Stimulated activated CD4-positive, alpha-beta T cell treated with anti-CD3 and anti-CD28 coated beads, Interleukin-4, amount 100 ng/mL, for 24 hours (primary cell): ENCODE results near the gene ZNF480.
"Not testable (repeated sequence)": the region's sequence is repeated elsewhere in the genome, so short reads cannot be mapped to it uniquely, and the experiment has no call there.

Experiments
- DNase-seq: peaks from one replicate; pipeline ENCODE4 v3.0.0-alpha.2; 2020

ZNF480 gene

GRCh38 chr19:52339022-52339421 lies 42.1 kb downstream of the ZNF480 start:
- DNase-seq: not testable (repeated sequence)

GRCh38 chr19:52343548-52343947 lies 46.6 kb downstream of the ZNF480 start:
- peak; percentile 52 for DNase-seq

- DNase-seq: no peak
Observed at GRCh38 chr19:52345162-52345561, 48.2 kb downstream of the ZNF480 start.

- DNase-seq: no peak
Observed at GRCh38 chr19:52351512-52351911, 54.5 kb downstream of the ZNF480 start.

- DNase-seq: no peak
Observed at GRCh38 chr19:52366414-52366824, 69.5 kb downstream of the ZNF480 start.

GRCh38 chr19:52369559-52370340 lies 72.8 kb downstream of the ZNF480 start, which contains the start of gene ZNF880:
Gene ZNF880, plus strand, starts transcription at chr19:52369923. Its CDS starts 43 bp downstream, at chr19:52369966.
- peak; percentile 95 for DNase-seq

- no peak for DNase-seq
Observed at GRCh38 chr19:52370341-52370710, 73.4 kb downstream of the ZNF480 start.
